AG10803 (cell line): ENCODE data around the gene DCD.

ENCODE experiments used
- DNase-seq: peaks from one replicate; pipeline ENCODE4 v3.0.0; 2010; ENCODE audit warnings: low read depth
- H3K4me3 ChIP-seq: 2 replicates; pipeline ENCODE4 v1.5.1; 2011; ENCODE audit warnings: mild to moderate bottlenecking, low read length, control low read depth
- CTCF ChIP-seq: conservative IDR thresholded peaks from 2 replicates; pipeline ENCODE4 v1.5.1; 2011; ENCODE audit warnings: mild to moderate bottlenecking, low read length, control low read depth, inconsistent platforms

The DCD gene

GRCh38 chr12:54608156-54608555 is 40.0 kb downstream of the DCD start:
- no peak for TF ChIP-seq CTCF
- DNase-seq = no peak
- H3K4me3 ChIP-seq = no peak overlapping the region

- no peak overlapping the region for H3K4me3 ChIP-seq
- no peak for TF ChIP-seq CTCF
- no peak for DNase-seq
Observed at GRCh38 chr12:54606556-54606955, 41.6 kb downstream of the DCD start.

- TF ChIP-seq CTCF = no peak
- H3K4me3 ChIP-seq = no peak overlapping the region
- no peak for DNase-seq
Observed at GRCh38 chr12:54605138-54605970, 42.8 kb downstream of the DCD start.

- no peak for DNase-seq
- TF ChIP-seq CTCF = no peak
- H3K4me3 ChIP-seq = no peak overlapping the region
Observed at GRCh38 chr12:54604436-54604835, 43.7 kb downstream of the DCD start.

- DNase-seq = no peak
- TF ChIP-seq CTCF = no peak
Observed at GRCh38 chr12:54603872-54604271, 44.3 kb downstream of the DCD start.

GRCh38 chr12:54603173-54603814 is 44.9 kb downstream of the DCD start:
- TF ChIP-seq CTCF = peak; percentile 90
- peak; percentile 64 for DNase-seq
- no peak overlapping the region for H3K4me3 ChIP-seq

More at GRCh38 chr12:54603872-54604271, 44.3 kb downstream of the DCD start:
- H3K4me3 ChIP-seq = no peak overlapping the region

- TF ChIP-seq CTCF = no peak
- DNase-seq = no peak
- H3K4me3 ChIP-seq = no peak overlapping the region
Observed at GRCh38 chr12:54602661-54603060, 45.5 kb downstream of the DCD start.
